DMS 273 (cell line): Measurements from ENCODE around the gene TMSB4X.
"Not testable (repeated sequence)": the region's sequence is repeated elsewhere in the genome, so short reads cannot be mapped to it uniquely, and the experiment has no call there.

Experiments used
- DNase-seq: peaks from one replicate; lab custom pipeline; 2025; ENCODE audit not compliant: unreplicated experiment; lab: John Stamatoyannopoulos, UW

TMSB4X gene

GRCh38 chrX:12974796-12975669 lies at the start of gene TMSB4X:
Gene TMSB4X, plus strand, starts transcription at chrX:12975110.
- DNase-seq = peak; percentile 89

GRCh38 chrX:12929701-12930100 lies 45.2 kb upstream of the TMSB4X start:
- no peak for DNase-seq

DNA sequence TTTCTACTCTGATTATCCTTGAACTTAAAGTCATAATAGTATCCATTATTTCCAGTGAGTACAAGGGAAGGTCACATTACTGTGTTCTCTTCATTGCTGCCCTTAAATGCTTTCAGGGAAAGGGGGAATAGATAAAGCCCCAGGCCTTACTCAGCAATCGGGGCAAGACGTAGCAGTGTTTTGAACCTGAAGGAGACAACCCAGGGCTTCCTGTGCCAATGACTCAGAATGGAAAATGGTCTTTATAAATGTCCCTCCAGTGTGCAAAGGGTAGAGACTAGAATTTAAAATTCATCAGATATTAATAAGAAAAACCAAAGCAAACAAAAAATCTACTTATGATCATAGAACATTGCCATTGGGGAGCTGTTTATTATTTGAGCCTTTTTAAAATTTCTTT lies 44.8 kb upstream of the TMSB4X start:
- DNase-seq = no peak

DNA sequence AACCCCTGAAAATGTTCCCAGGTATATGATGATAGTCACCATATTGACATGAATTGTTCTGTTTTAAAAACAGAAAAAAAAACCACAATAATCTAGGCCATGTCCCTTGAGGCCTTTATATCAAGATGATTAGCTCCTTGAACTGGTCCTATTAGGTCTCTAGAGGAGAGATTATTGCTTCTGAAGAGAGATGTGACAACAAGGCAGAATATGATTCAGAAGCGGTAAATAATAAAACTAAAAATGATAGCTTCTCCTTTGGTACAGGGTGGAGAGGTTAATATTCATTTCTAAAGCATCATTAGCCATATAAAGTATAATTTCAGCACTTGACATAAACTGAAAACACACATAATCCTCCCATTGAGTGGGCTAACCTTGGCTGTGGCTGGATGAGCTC lies 42.7 kb upstream of the TMSB4X start:
- DNase-seq = no peak

- no peak for DNase-seq
Measured at GRCh38 chrX:12934850-12935249, 40.1 kb upstream of the TMSB4X start.

DNA sequence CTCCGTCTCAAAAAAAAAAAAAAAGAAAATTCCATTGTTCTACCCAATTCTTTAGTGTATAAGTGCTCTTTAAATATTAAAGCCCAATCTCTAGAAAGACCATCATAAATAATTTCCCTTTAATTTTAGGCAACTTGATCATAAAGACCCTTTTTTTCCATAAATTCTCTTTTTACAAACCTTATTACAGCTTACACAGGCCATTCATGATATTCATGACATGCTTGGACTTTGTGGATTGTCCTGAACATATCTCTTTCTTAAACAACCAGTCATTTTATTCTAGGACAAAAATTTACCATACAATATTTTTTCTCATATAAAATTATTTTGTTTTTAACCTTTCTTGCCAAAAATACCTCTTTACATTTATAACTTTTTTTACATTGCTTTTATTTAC lies 38.0 kb upstream of the TMSB4X start:
- peak; percentile 41 for DNase-seq

DNA sequence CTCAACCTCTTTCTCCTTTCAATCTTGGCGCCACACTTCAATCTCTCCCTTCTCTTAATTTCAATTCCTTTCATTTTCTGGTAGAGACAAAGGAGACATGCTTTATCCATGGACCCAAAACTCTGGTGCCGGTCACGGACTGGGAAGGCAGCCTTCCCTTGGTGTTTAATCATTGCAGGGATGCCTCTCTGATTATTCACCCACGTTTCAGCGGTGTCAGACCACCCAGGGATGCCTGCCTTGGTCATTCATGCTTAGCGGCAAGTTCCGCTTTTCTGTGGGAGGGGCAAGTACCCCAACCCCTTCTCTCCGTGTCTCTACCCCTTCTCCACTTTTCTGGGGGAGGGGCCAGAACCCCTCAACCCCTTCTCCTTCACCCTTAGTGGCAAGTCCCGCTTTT lies 34.4 kb upstream of the TMSB4X start:
- not testable (repeated sequence) for DNase-seq

GRCh38 chrX:12943592-12943991 lies 31.3 kb upstream of the TMSB4X start:
- DNase-seq = not testable (repeated sequence)

- DNase-seq = not testable (repeated sequence)
Measured at GRCh38 chrX:12944452-12944851, 30.5 kb upstream of the TMSB4X start.

GRCh38 chrX:12945494-12945893 lies 29.4 kb upstream of the TMSB4X start:
- DNase-seq = no peak

- DNase-seq = no peak
Measured at GRCh38 chrX:12946406-12946805, 28.5 kb upstream of the TMSB4X start.

- DNase-seq = peak; percentile 94
Measured at GRCh38 chrX:12946838-12947544, 27.9 kb upstream of the TMSB4X start.

GRCh38 chrX:12947545-12948235 lies 27.2 kb upstream of the TMSB4X start:
- DNase-seq = peak; percentile 51

GRCh38 chrX:12948495-12948894 lies 26.4 kb upstream of the TMSB4X start:
- DNase-seq = no peak

- peak; percentile 56 for DNase-seq
Measured at GRCh38 chrX:12949205-12949926, 25.5 kb upstream of the TMSB4X start.

DNA sequence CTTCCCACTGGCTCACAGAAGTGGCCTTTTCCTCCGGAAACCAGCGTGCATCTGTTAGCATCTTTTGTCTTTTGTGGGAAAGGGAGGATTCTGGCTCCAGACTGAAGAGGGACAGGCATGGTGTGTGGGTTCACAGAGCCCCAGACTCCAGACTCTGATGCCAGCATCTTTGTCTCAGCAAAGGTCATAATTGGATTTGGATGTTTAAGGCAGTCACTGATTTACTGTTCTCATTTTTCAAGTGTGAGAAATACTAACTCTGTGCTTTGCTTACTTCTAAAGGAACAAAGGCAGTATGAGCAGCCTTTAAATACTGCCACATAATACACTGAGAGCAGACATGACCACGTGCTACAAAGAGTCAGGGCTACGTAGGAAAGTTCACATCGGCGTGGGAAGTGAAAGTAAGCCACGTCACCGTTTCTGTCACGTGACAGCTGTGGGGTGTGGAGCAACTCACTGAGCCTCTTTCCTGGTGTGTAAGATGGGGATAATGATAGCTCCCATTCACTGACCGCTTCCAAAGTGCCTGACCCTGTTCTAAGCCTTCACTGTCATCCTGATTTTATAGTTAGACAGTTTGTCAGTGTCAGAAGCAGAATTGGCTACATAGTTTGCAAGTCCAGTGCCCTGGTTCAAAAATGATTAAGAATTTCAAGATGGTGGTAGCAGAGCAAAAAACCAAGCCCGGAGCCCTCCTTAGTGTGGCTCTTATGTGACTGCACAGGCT lies 24.8 kb upstream of the TMSB4X start:
- peak; percentile 16 for DNase-seq

DNA sequence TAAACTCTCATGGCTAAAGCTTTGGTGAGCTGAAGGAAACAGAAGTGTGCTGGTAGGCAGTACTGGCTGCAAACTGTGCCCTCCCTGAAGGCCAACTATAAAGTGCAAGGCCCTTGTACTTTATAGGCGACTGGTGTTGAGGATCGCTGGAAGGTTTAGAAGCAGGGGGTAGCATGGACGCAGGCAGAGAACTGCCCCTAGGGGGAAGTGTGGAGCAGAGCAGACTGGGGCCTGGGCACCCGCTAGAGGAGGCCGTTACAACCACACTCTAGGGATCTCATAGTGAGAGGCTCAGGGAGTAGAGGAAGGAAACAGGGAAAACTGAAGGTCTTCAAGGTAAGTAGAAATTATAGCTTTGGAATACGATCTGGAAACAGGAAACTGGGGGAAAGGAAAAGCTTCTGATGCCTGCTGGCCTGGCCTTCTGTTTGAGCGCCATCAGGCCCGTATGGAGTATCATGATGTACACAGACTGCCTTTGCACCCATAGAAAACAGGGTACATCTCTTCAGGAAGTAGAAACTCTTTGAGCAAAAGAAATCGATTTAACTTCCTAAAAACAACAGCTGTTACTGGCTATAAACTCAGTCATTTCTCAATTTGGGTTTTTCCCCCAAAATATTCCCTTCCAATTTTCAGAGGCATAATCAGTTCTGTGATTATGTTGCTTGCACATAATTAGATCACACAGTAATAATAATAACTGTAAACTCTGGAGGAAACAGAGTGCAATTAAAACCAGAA lies 23.9 kb upstream of the TMSB4X start:
- DNase-seq = peak; percentile 45

GRCh38 chrX:12951595-12951975 lies 23.3 kb upstream of the TMSB4X start:
- DNase-seq = no peak

DNA sequence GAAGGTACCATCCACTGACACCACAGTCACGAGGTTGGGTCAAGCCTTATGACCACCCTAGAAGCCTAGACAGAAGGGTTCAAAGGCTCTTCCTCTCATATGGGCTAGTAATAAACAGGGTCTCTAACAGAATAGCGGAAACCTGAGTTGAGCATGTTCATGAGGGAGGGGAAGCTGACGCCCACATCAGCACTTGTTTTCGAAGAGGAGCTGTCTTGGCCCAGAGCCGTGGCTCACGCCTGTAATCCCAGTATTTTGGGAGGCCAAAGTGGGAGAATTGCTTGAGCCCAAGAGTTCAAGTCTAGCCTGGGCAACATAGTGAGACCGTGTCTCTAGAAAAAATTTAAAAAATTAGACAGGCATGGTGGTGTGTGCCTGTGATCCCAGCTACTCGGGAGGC lies 21.5 kb upstream of the TMSB4X start:
- DNase-seq = no peak

DNA sequence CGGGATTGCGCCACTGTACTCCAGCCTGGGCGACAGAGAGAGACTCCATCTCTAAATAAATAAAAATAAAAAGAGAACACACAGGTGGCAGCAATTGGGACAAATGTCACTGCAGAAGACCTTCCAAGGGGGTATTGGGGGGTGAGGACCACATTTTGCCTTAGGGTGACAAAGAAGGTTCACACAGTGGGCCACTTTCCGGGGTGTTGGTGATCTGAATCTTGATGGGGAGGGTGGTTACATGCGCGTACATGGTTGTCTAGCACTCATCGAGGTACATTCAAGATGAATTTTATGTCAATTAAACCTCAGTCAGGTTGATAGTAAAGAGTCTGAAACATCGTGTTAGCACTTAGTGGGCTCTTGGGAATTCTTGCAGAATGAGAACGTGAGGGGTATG lies 20.5 kb upstream of the TMSB4X start:
- no peak for DNase-seq
